Body of pancreas (tissue), 4 donors: ENCODE data around the gene AGPAT1.

ENCODE experiments used
- CTCF ChIP-seq, 7 experiments: fragments of 450-650 bp in 4 of 7; fragments of 200-600 bp in 3 of 7; sonication (generic) in 3 of 7; IDR thresholded peaks; one replicate each; pipeline ENCODE4 v1.5.1; 2016 to 2019; ENCODE audit warnings: antibody characterized with exemption in 7 of 7
- POLR2A ChIP-seq, 3 donors: fragments of 450-650 bp; IDR thresholded peaks; one replicate each; pipeline ENCODE4 v1.6.1; 2016; ENCODE audit warnings: antibody characterized with exemption in 3 of 3, mild to moderate bottlenecking in 2 of 3

DNA sequence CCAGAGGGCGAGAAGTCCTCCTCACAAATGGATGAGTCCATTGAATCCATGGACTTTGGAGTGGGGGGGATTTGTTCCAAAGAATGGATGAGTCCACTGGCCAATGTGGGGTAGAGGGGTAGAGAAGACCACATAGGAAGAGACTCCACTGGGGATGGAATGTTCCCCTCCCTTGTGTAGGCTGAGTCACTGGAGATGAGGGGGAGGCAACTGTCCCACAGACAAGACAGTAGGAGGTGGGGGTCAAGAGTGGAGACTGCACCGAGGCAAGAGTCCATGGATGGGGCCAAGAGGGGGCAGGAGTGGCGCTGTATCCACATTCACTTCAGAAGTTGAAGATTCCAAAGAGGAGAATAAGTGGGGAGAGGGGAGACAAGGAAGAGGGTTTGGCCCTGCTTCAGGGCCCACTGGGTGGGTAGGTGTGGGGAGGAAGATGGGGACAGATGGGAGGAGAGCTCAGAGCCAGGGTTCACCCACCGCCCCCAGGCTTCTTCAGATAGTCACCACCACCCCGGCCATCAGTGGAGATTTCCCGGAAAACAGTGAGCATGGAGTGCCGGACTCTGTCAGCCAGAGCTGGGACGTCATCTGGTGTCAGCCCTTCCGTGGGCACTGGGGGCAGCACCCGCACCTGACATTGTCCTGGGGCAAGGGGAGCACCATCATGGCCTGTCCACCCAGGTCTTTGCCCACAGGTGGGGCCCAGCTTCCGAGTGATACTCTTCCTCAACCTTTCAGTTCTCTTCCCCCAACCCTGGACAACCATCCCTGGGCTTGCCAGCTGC, 6.9 kb downstream of the AGPAT1 start:
- no peak for TF ChIP-seq POLR2A (IDR thresholded peaks at IDR 0.05)
- TF ChIP-seq CTCF (IDR thresholded peaks at IDR 0.05), result no peak
